ENCODE measurements around the gene ELP2. TPM values are rescaled to one million over a fixed set of nuclear protein-coding genes. Genes with fewer than 3 reads are reported as not detected.
A peak's percentile ranks its signal among the peaks of the same experiment; 100 is the strongest.

Gene ELP2
- total and polyA plus RNA-seq, 4 donors = 31.4 to 257 (median 56.9) TPM

GRCh38 chr18:36179562-36180355, 50.1 kb downstream of the ELP2 start:
- peaks cover 0 to 8% (median 4%) of the 10 kb centered on the region in 5 donors for H3K4me1 ChIP-seq (ENCODE audit: control insufficient read depth in 5 of 5, insufficient read depth in 5 of 5, low read length in 5 of 5)
- peak; percentile 40 for ATAC-seq (ENCODE audit: insufficient read depth, low FRiP score)

GRCh38 chr18:36181441-36181840, 51.7 kb downstream of the ELP2 start:
- ATAC-seq (ENCODE audit: insufficient read depth, low FRiP score) (no peak), DNase-seq (no peak)
- WGBS, 2 donors = 89% methylated on average over 6 of the region's 6 CpGs
- no peak overlapping the region for H3K9ac ChIP-seq (ENCODE audit: insufficient read depth in 1 of 2, low read length in 2 of 2)
- H3K9me3 ChIP-seq (ENCODE audit: control insufficient read depth in 4 of 4, insufficient read depth in 3 of 4, low read length in 3 of 4) = no peaks in the 10 kb centered on the region
- no peak for TF ChIP-seq CTCF (IDR thresholded peaks at IDR 0.05; ENCODE audit: control extremely low read depth, extremely low read depth)
- H3K4me3 ChIP-seq = no peak overlapping the region
- peaks cover 0 to 8% (median 6%) of the 10 kb centered on the region in 5 donors for H3K4me1 ChIP-seq (ENCODE audit: control insufficient read depth in 5 of 5, insufficient read depth in 5 of 5, low read length in 5 of 5)
- H3K36me3 ChIP-seq (ENCODE audit: control insufficient read depth in 4 of 4, insufficient read depth in 4 of 4, low read length in 4 of 4) = peaks cover 0 to under 1% (median 0%) of the 10 kb centered on the region in 4 donors
- H3K27ac ChIP-seq (ENCODE audit: low read depth in 1 of 2, low read length in 1 of 2) = no peak overlapping the region
- H3K27me3 ChIP-seq (ENCODE audit: control insufficient read depth in 3 of 3, insufficient read depth in 3 of 3, low read length in 2 of 3) = peaks cover 0 to 9% (median 0%) of the 10 kb centered on the region in 3 donors

More at GRCh38 chr18:36179562-36180355, 50.1 kb downstream of the ELP2 start:
- TF ChIP-seq CTCF (IDR thresholded peaks at IDR 0.05; ENCODE audit: control extremely low read depth, extremely low read depth) = no peak
- peak; percentile 62 to 78 (median 71) for DNase-seq
- H3K4me3 ChIP-seq = no peak overlapping the region
- no peak overlapping the region for H3K27ac ChIP-seq (ENCODE audit: low read depth in 1 of 2, low read length in 1 of 2)
- H3K9ac ChIP-seq (ENCODE audit: insufficient read depth in 1 of 2, low read length in 2 of 2) = no peak overlapping the region
- H3K9me3 ChIP-seq (ENCODE audit: control insufficient read depth in 4 of 4, insufficient read depth in 3 of 4, low read length in 3 of 4) = no peaks in the 10 kb centered on the region
- H3K36me3 ChIP-seq (ENCODE audit: control insufficient read depth in 4 of 4, insufficient read depth in 4 of 4, low read length in 4 of 4) = peaks cover 2 to 10% (median 7%) of the 10 kb centered on the region in 4 donors
- no peaks in the 10 kb centered on the region for H3K27me3 ChIP-seq (ENCODE audit: control insufficient read depth in 3 of 3, insufficient read depth in 3 of 3, low read length in 2 of 3)
- WGBS, 2 donors = 17 to 29% methylated on average over 7 of the region's 7 CpGs

- Histone ChIP-seq H3K36me3 (ENCODE audit: control insufficient read depth in 4 of 4, insufficient read depth in 4 of 4, low read length in 4 of 4) (no peaks in the 10 kb centered on the region), H3K27me3 (ENCODE audit: control insufficient read depth in 3 of 3, insufficient read depth in 3 of 3, low read length in 2 of 3) (peaks cover 0 to 9% (median 0%) of the 10 kb centered on the region in 3 donors), H3K4me3 (no peak overlapping the region), H3K4me1 (ENCODE audit: control insufficient read depth in 5 of 5, insufficient read depth in 5 of 5, low read length in 5 of 5) (peaks cover 0 to 9% (median 8%) of the 10 kb centered on the region in 5 donors), H3K9me3 (ENCODE audit: control insufficient read depth in 4 of 4, insufficient read depth in 3 of 4, low read length in 3 of 4) (no peaks in the 10 kb centered on the region), H3K27ac (ENCODE audit: low read depth in 1 of 2, low read length in 1 of 2) (no peak overlapping the region), H3K9ac (ENCODE audit: insufficient read depth in 1 of 2, low read length in 2 of 2) (no peak overlapping the region)
- no peak for TF ChIP-seq CTCF (IDR thresholded peaks at IDR 0.05; ENCODE audit: control extremely low read depth, extremely low read depth)
- DNase-seq (no peak), ATAC-seq (ENCODE audit: insufficient read depth, low FRiP score) (no peak)
- WGBS, 2 donors = 89 to 91% methylated on average over 3 of the region's 3 CpGs
Observed at GRCh38 chr18:36181898-36182506, 52.3 kb downstream of the ELP2 start.

All from lung (tissue), 12 donors.